ENCODE data around the gene FGD2.
"Not testable (repeated sequence)": the region's sequence is repeated elsewhere in the genome, so short reads cannot be mapped to it uniquely, and the experiment has no call there.

Gene FGD2

GRCh38 chr6:37058984-37059343 is 53.5 kb downstream of the FGD2 start:
- not testable (repeated sequence) for DNase-seq (ENCODE audit: low spot score)

GRCh38 chr6:37059344-37060194 is 54.1 kb downstream of the FGD2 start:
- peak; percentile 40 for DNase-seq (ENCODE audit: low spot score)

GRCh38 chr6:37060195-37060559 is 54.7 kb downstream of the FGD2 start:
- no peak for DNase-seq (ENCODE audit: low spot score)

GRCh38 chr6:37061157-37061804 is 55.8 kb downstream of the FGD2 start:
- DNase-seq (ENCODE audit: low spot score) = peak; percentile 54

- DNase-seq (ENCODE audit: low spot score) = no peak
Observed at GRCh38 chr6:37062424-37062823, 57.0 kb downstream of the FGD2 start.

GRCh38 chr6:37068356-37069270 is 63.2 kb downstream of the FGD2 start:
- no peak for DNase-seq (ENCODE audit: low spot score)

GRCh38 chr6:37069639-37070038 is 64.2 kb downstream of the FGD2 start:
- no peak for DNase-seq (ENCODE audit: low spot score)

GRCh38 chr6:37072526-37072925 is 67.1 kb downstream of the FGD2 start:
- no peak for DNase-seq (ENCODE audit: low spot score)

GRCh38 chr6:37074053-37074827 is 68.8 kb downstream of the FGD2 start:
- no peak for DNase-seq (ENCODE audit: low spot score)

- no peak for DNase-seq (ENCODE audit: low spot score)
Observed at GRCh38 chr6:37077191-37077904, 71.9 kb downstream of the FGD2 start.

GRCh38 chr6:37077905-37078296 is 72.4 kb downstream of the FGD2 start:
- DNase-seq (ENCODE audit: low spot score) = no peak
